Fibroblast of lung (primary cell): ENCODE measurements around the gene FOXL1. TPM values are rescaled to one million over a fixed set of nuclear protein-coding genes. Genes with fewer than 3 reads are reported as not detected.

Source experiments
- DNase-seq, 2 donors: peaks; one replicate each; pipeline versions ENCODE4 v3.0.0 to v3.0.0-alpha.2; 2010; ENCODE audit warnings: low read depth in 2 of 2
- H2AFZ ChIP-seq: 2 replicates; pipeline ENCODE4 v1.5.1; 2012; ENCODE audit warnings: low read length, control low read depth, inconsistent platforms
- H3K27ac ChIP-seq: 2 replicates; pipeline ENCODE4 v1.5.1; 2011; ENCODE audit warnings: low read length, control low read depth; ENCODE audit not compliant: insufficient read depth
- H3K27me3 ChIP-seq: 2 replicates; pipeline ENCODE4 v1.5.1; 2011; ENCODE audit warnings: mild to moderate bottlenecking, low read length; ENCODE audit not compliant: control insufficient read depth, insufficient read depth
- H3K36me3 ChIP-seq: 2 replicates; pipeline ENCODE4 v1.5.1; 2011; ENCODE audit warnings: low read length; ENCODE audit not compliant: control insufficient read depth, insufficient read depth
- H3K4me1 ChIP-seq: 2 replicates; pipeline ENCODE4 v1.5.1; 2011; ENCODE audit warnings: low read length; ENCODE audit not compliant: control insufficient read depth, insufficient read depth; ENCODE audit errors: extremely low read depth
- H3K4me2 ChIP-seq: 2 replicates; pipeline ENCODE4 v1.5.1; 2011; ENCODE audit warnings: low read length, control low read depth; ENCODE audit not compliant: insufficient read depth; ENCODE audit errors: extremely low read depth
- H3K4me3 ChIP-seq, 4 experiments: fragments of 200-600 bp in 1 of 4; sonication (generic) in 1 of 4; replicated peaks in 1 of 4; 2 replicates each; pipeline ENCODE4 v1.5.1; 2011 to 2016; ENCODE audit warnings: low read length in 4 of 4, low read depth in 3 of 4, mild to moderate bottlenecking in 3 of 4, control low read depth in 2 of 4, inconsistent platforms in 1 of 4, mixed read lengths in 1 of 4; ENCODE audit not compliant: insufficient read depth in 1 of 4; ENCODE audit errors: control extremely low read depth in 1 of 4
- H3K79me2 ChIP-seq: 2 replicates; pipeline ENCODE4 v1.5.1; 2012; ENCODE audit warnings: mild to moderate bottlenecking, low read length, inconsistent platforms; ENCODE audit not compliant: control insufficient read depth, insufficient read depth
- H3K9ac ChIP-seq: 2 replicates; pipeline ENCODE4 v1.5.1; 2011; ENCODE audit warnings: mild to moderate bottlenecking, low read length, control low read depth; ENCODE audit not compliant: insufficient read depth
- H3K9me3 ChIP-seq: 2 replicates; pipeline ENCODE4 v1.5.1; 2012; ENCODE audit warnings: low read depth, low read length; ENCODE audit not compliant: control insufficient read depth, insufficient read depth
- H4K20me1 ChIP-seq: 2 replicates; pipeline ENCODE4 v1.5.1; 2011; ENCODE audit warnings: low read length; ENCODE audit not compliant: control insufficient read depth, insufficient read depth; ENCODE audit errors: extremely low read depth
- EZH2 ChIP-seq: IDR thresholded peaks from 2 replicates; pipeline ENCODE4 v1.5.1; 2012; ENCODE audit warnings: low read length, control low read depth, mild to moderate bottlenecking; ENCODE audit errors: missing control alignments
- polyA plus RNA-seq, 2 donors: library from polyadenylated mRNA; depleted of rRNA in 1 of 2; stranded (reverse) in 1 of 2; unstranded in 1 of 2; fragments of >200 nt; gene quantifications; 2 replicates each; pipeline ENCODE4 v1.2.1, GENCODE V29; 2011 to 2012; ENCODE audit warnings: missing spikeins in 1 of 2
- total RNA-seq: library from RNA; depleted of rRNA; stranded (reverse); fragments of >200 nt; gene quantifications from 2 replicates; pipeline ENCODE4 v1.2.1, GENCODE V29; 2014
- TF ChIP-seq, protein P1 (sequence below), 2 donors: IDR thresholded peaks in 1 of 2; conservative IDR thresholded peaks in 1 of 2; 1 replicate in 1 of 2; 2 replicates in 1 of 2; pipeline ENCODE4 v1.5.1; 2011 to 2012; ENCODE audit warnings: low read length in 2 of 2, control low read depth in 1 of 2, inconsistent platforms in 1 of 2, low read depth in 1 of 2, mild to moderate bottlenecking in 1 of 2

Gene FOXL1
- total and polyA plus RNA-seq, 2 donors (not counting 1 experiment from before 2014, with no cell fraction given): 5.9 to 27.4 TPM

DNA sequence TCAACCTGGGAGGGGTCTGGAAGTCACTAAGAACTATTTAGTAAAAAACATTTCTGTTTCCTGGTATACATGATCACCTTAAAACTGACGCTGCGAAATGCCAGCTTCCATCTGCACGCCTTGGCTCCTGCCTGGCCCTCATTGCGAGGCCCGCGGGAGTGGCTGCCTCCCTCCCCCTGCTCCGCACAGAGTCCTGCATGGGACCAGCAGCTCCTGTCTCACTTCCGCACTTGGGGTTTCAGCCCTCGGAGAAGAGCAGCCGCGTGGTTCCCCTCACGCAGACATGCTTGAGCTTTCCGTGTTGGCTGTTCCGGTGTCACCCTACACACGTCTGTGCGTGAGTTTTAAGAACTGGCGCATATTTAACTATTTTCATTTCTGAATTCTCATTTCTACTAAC is 41.7 kb upstream of the FOXL1 start:
- H3K4me1 ChIP-seq: no peaks in the 10 kb centered on the region
- peaks cover 24% of the 10 kb centered on the region for H3K36me3 ChIP-seq
- no peak overlapping the region for H2AFZ ChIP-seq
- TF ChIP-seq EZH2: no peak
- TF ChIP-seq, protein P1, sequence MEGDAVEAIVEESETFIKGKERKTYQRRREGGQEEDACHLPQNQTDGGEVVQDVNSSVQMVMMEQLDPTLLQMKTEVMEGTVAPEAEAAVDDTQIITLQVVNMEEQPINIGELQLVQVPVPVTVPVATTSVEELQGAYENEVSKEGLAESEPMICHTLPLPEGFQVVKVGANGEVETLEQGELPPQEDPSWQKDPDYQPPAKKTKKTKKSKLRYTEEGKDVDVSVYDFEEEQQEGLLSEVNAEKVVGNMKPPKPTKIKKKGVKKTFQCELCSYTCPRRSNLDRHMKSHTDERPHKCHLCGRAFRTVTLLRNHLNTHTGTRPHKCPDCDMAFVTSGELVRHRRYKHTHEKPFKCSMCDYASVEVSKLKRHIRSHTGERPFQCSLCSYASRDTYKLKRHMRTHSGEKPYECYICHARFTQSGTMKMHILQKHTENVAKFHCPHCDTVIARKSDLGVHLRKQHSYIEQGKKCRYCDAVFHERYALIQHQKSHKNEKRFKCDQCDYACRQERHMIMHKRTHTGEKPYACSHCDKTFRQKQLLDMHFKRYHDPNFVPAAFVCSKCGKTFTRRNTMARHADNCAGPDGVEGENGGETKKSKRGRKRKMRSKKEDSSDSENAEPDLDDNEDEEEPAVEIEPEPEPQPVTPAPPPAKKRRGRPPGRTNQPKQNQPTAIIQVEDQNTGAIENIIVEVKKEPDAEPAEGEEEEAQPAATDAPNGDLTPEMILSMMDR (conservative IDR thresholded peaks at IDR 0.05 in 1 of 2, IDR thresholded peaks at IDR 0.05 in 1 of 2; ENCODE audit: low read depth in 1 of 2, low read length in 2 of 2): no peak
- no peak overlapping the region for H3K4me2 ChIP-seq
- no peaks in the 10 kb centered on the region for H3K27me3 ChIP-seq
- H3K9me3 ChIP-seq: no peaks in the 10 kb centered on the region
- H3K9ac ChIP-seq: no peak overlapping the region
- no peaks in the 10 kb centered on the region for H3K79me2 ChIP-seq
- DNase-seq: no peak
- no peak overlapping the region for H3K27ac ChIP-seq
- no peaks in the 10 kb centered on the region for H4K20me1 ChIP-seq
- no peak overlapping the region for H3K4me3 ChIP-seq

DNA sequence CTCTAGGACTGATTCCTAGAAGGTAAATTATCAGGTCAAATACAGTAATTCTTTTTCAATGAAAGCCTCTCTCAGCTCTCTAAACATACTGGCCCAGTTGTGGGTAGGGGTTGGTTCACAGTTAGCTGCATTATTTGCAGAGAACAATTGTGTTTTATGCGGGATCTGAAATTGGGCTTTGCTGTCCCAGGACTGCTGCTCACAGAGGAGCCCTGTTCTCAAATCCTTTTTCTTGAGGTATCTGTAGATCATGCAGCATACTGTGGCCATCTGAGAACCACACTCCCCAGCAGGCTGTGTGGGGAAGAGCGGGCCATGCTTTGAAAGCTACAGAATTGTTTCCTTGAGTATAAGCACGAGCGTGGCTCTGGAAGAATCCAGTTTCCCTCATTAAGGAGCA is 40.9 kb upstream of the FOXL1 start:
- Histone ChIP-seq H3K27ac (no peak overlapping the region), H3K9me3 (no peaks in the 10 kb centered on the region), H3K4me1 (no peaks in the 10 kb centered on the region), H4K20me1 (no peaks in the 10 kb centered on the region), H3K79me2 (no peaks in the 10 kb centered on the region), H3K4me2 (no peak overlapping the region), H2AFZ (no peak overlapping the region), H3K4me3 (no peak overlapping the region), H3K9ac (no peak overlapping the region), H3K27me3 (no peaks in the 10 kb centered on the region), H3K36me3 (peaks cover 24% of the 10 kb centered on the region)
- DNase-seq: no peak
- TF ChIP-seq, protein P1 (conservative IDR thresholded peaks at IDR 0.05 in 1 of 2, IDR thresholded peaks at IDR 0.05 in 1 of 2; ENCODE audit: low read depth in 1 of 2, low read length in 2 of 2): no peak
- no peak for TF ChIP-seq EZH2

DNA sequence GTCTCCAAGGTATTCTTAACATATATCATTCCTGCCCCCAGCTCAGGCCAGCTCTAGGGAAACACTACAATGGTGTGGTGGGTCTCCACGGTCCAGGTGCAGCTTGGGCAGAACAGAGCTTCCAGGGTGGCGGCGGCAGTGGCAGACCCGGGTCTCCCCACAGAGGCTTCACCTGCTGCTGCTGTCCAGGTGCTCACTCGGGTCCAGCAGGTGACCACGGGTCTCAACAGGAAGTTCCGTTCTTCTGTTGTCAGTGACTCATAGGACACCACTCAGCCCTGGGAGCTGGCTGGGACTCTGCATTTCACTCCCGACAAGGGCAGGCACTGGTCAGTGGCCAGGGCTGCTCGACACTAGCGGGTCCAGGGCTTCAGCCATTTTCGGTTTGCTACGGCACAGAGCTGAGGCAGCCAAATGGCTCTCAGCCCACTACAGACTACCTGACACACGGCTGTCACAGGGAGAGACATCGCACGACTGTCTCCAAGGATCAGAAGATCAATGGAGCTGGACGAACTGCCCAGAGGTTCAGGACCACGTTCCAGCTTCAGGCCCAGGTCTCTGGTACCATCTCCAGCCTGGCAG is 40.1 kb upstream of the FOXL1 start:
- peaks cover 24% of the 10 kb centered on the region for H3K36me3 ChIP-seq
- no peaks in the 10 kb centered on the region for H4K20me1 ChIP-seq
- TF ChIP-seq EZH2: no peak
- TF ChIP-seq, protein P1 (conservative IDR thresholded peaks at IDR 0.05 in 1 of 2, IDR thresholded peaks at IDR 0.05 in 1 of 2; ENCODE audit: low read depth in 1 of 2, low read length in 2 of 2): no peak

More for the DNA sequence above, 40.1 kb upstream of the FOXL1 start:
- Histone ChIP-seq H2AFZ (no peak overlapping the region), H3K4me3 (no peak overlapping the region), H3K4me1 (no peaks in the 10 kb centered on the region), H3K4me2 (no peak overlapping the region), H3K27ac (no peak overlapping the region), H3K9ac (no peak overlapping the region), H3K9me3 (no peaks in the 10 kb centered on the region), H3K27me3 (no peaks in the 10 kb centered on the region), H3K79me2 (no peaks in the 10 kb centered on the region)
- DNase-seq: no peak
